HFFc6 (cell line): ENCODE measurements around the gene CDC42BPG. TPM values are rescaled to one million over a fixed set of nuclear protein-coding genes. Genes with fewer than 3 reads are reported as not detected.
A peak's percentile ranks its signal among the peaks of the same experiment; 100 is the strongest.

Source experiments
- DNase-seq: peaks from one replicate; pipeline ENCODE4 v3.0.0-alpha.2; 2018
- H3K27ac Mint-ChIP-seq: 2 replicates; pipeline ENCODE4 v1.8.0; 2020; ENCODE audit warnings: mild to moderate bottlenecking, mixed read lengths
- H3K27me3 Mint-ChIP-seq: 2 replicates; pipeline ENCODE4 v1.8.0; 2021; ENCODE audit warnings: mild to moderate bottlenecking, moderate library complexity, mixed read lengths; ENCODE audit not compliant: insufficient read depth
- H3K36me3 Mint-ChIP-seq: 2 replicates; pipeline ENCODE4 v1.8.0; 2021; ENCODE audit warnings: low read depth, mixed read lengths
- H3K4me1 Mint-ChIP-seq: 2 replicates; pipeline ENCODE4 v1.8.0; 2020; ENCODE audit warnings: low read depth, mixed read lengths
- H3K4me3 Mint-ChIP-seq: 2 replicates; pipeline ENCODE4 v1.8.0; 2020; ENCODE audit warnings: mild to moderate bottlenecking, moderate library complexity, mixed read lengths
- H3K9me3 Mint-ChIP-seq: 2 replicates; pipeline ENCODE4 v1.8.0; 2020; ENCODE audit warnings: mild to moderate bottlenecking, mixed read lengths
- CTCF ChIP-seq: fragments of 200-600 bp; sonication (generic); IDR thresholded peaks from 2 replicates; pipeline ENCODE4 v1.5.0; 2021; ENCODE audit warnings: antibody characterized with exemption, mild to moderate bottlenecking
- total RNA-seq, 6 experiments: library from RNA; stranded (reverse); fragmentation: NEBNext Ultra II Directional; extraction: Animal tissue kit (Norgen Biotek cat#: 25700); gene quantifications; 2 replicates in 1 of 6; 3 replicates in 5 of 6; pipeline ENCODE4 v1.2.3, GENCODE V29; 2021

The CDC42BPG gene
- total RNA-seq, 6 experiments from 2014 or later = 0.02 to 0.21 (median 0.05) TPM; not detected in 1

GRCh38 chr11:64878223-64878493, 33.7 kb upstream of the CDC42BPG start:
- Mint-ChIP-seq H3K27me3 (peaks cover 14% of the 10 kb centered on the region), H3K4me3 (peak overlapping the region; percentile 99), H3K9me3 (no peaks in the 10 kb centered on the region), H3K27ac (peak overlapping the region; percentile 91), H3K4me1 (peaks cover 55% of the 10 kb centered on the region), H3K36me3 (peaks cover 38% of the 10 kb centered on the region)
- DNase-seq = no peak
- no peak for TF ChIP-seq CTCF

- no peaks in the 10 kb centered on the region for H3K9me3 Mint-ChIP-seq
- TF ChIP-seq CTCF = no peak
- H3K4me1 Mint-ChIP-seq = peaks cover 60% of the 10 kb centered on the region
- H3K4me3 Mint-ChIP-seq = peak overlapping the region; percentile 99
- H3K36me3 Mint-ChIP-seq = peaks cover 43% of the 10 kb centered on the region
- no peak for DNase-seq
- peaks cover 14% of the 10 kb centered on the region for H3K27me3 Mint-ChIP-seq
- peak overlapping the region; percentile 91 for H3K27ac Mint-ChIP-seq
Observed at GRCh38 chr11:64877390-64878222, 33.2 kb upstream of the CDC42BPG start.

- H3K4me1 Mint-ChIP-seq = peaks cover 64% of the 10 kb centered on the region
- peaks cover 45% of the 10 kb centered on the region for H3K36me3 Mint-ChIP-seq
- H3K4me3 Mint-ChIP-seq = peak overlapping the region; percentile 99
- no peak for TF ChIP-seq CTCF
- H3K9me3 Mint-ChIP-seq = no peaks in the 10 kb centered on the region
- peak overlapping the region; percentile 91 for H3K27ac Mint-ChIP-seq
- peak; percentile 87 for DNase-seq
- H3K27me3 Mint-ChIP-seq = peaks cover 14% of the 10 kb centered on the region
Observed at GRCh38 chr11:64876835-64877341, 32.4 kb upstream of the CDC42BPG start.

- Mint-ChIP-seq H3K27me3 (peaks cover 14% of the 10 kb centered on the region), H3K9me3 (no peaks in the 10 kb centered on the region), H3K36me3 (peaks cover 51% of the 10 kb centered on the region), H3K27ac (peak overlapping the region; percentile 91), H3K4me3 (peak overlapping the region; percentile 99), H3K4me1 (peaks cover 70% of the 10 kb centered on the region)
- DNase-seq = no peak
- TF ChIP-seq CTCF = no peak
Observed at GRCh38 chr11:64876229-64876750, 31.8 kb upstream of the CDC42BPG start.

GRCh38 chr11:64875369-64876228, 31.1 kb upstream of the CDC42BPG start:
- Mint-ChIP-seq H3K9me3 (no peaks in the 10 kb centered on the region), H3K27ac (peak overlapping the region; percentile 91), H3K36me3 (peaks cover 53% of the 10 kb centered on the region), H3K4me1 (peaks cover 73% of the 10 kb centered on the region), H3K27me3 (peaks cover 14% of the 10 kb centered on the region), H3K4me3 (peak overlapping the region; percentile 99)
- DNase-seq = no peak
- no peak for TF ChIP-seq CTCF
